Adipocyte (in vitro differentiated cells): ENCODE measurements around the gene YBX1.
"Not testable (repeated sequence)": the region's sequence is repeated elsewhere in the genome, so short reads cannot be mapped to it uniquely, and the experiment has no call there.

Experiments
- DNase-seq: peaks from one replicate; pipeline ENCODE4 v3.0.0-alpha.2; 2015; ENCODE audit warnings: low read depth
- H3K27me3 ChIP-seq: replicated peaks from 2 replicates; pipeline ENCODE4 v1.7.0; 2013; ENCODE audit warnings: mild to moderate bottlenecking, low read length, moderate library complexity; ENCODE audit not compliant: control insufficient read depth, insufficient read depth
- H3K36me3 ChIP-seq: 2 replicates; pipeline ENCODE4 v1.7.0; 2013; ENCODE audit warnings: low read length, mild to moderate bottlenecking, moderate library complexity; ENCODE audit not compliant: control insufficient read depth, insufficient read depth, severe bottlenecking
- H3K4me1 ChIP-seq: 2 replicates; pipeline ENCODE4 v1.7.0; 2013; ENCODE audit warnings: mild to moderate bottlenecking, low read length, moderate library complexity; ENCODE audit not compliant: control insufficient read depth, insufficient read depth
- H3K4me3 ChIP-seq: 2 replicates; pipeline ENCODE4 v1.7.0; 2013; ENCODE audit warnings: mild to moderate bottlenecking, low read length, moderate library complexity
- H3K9ac ChIP-seq: 2 replicates; pipeline ENCODE4 v1.7.0; 2013; ENCODE audit warnings: mild to moderate bottlenecking, low read length, moderate library complexity
- H3K9me3 ChIP-seq: 2 replicates; pipeline ENCODE4 v1.7.0; 2013; ENCODE audit warnings: mild to moderate bottlenecking, low read length, moderate library complexity; ENCODE audit not compliant: control insufficient read depth

Gene YBX1

DNA sequence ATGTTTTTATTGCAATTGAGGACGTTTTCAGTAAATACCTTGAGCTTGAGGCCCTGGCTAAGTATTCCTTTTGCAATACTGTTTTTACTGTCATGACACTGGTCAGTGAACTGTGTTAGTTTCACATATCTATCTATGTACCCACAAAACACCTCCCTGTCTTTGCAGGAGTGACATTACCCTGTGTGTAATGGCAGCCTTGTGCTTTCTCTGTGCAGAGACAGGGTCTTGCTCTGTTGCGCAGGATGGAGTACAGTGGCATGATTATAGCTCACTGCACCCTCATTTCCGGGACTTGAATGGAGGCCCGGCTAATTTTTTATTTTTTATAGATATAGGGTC, 8.9 kb downstream of the YBX1 start:
- Histone ChIP-seq H3K9ac (no peak overlapping the region), H3K9me3 (no peaks in the 10 kb centered on the region), H3K27me3 (no peaks in the 10 kb centered on the region), H3K4me3 (no peak overlapping the region), H3K4me1 (peaks cover 40% of the 10 kb centered on the region), H3K36me3 (peaks cover 54% of the 10 kb centered on the region)
- DNase-seq = no peak

DNA sequence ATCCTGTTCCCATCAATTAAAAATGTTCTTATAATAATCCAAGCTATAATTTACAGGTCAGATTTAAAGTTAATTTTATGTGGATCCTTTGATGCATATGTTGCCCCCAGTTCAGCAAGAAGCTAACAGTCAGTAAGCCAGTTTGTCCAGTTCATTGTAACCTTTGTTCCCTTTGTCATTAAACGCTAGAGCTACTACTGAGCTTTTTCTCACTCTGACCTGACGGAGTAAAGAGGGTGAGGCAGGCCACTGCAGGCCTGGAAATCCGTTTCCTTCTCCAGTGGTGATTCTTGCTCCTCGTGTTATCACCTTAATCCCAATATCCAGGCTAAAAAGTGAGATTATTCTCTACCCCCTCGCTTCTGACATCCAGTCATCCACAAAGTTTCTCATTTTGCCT, 10.2 kb downstream of the YBX1 start:
- DNase-seq = no peak

DNA sequence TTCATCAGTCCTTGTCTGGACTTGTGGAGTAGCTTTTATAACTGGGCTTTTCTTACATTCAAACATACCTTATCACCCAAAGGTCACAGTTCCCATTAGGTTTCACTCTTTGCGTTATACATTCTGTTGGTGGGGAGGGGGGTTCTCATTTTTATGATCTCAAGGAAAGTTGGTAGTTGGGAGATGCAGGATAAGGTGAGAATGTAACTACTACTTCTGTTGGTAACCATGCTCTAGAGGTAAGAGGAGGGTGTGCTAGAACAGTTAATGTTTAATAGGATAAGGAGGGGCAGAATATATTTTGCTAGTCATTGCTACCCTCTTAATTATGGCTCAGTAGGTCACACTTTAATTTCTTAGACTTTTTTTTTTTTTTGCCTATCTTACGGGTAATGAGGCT, 10.7 kb downstream of the YBX1 start:
- DNase-seq = no peak
- H3K4me3 ChIP-seq = no peak overlapping the region
- peaks cover 63% of the 10 kb centered on the region for H3K36me3 ChIP-seq

More for the DNA sequence above, 10.2 kb downstream of the YBX1 start:
- Histone ChIP-seq H3K4me1 (peaks cover 30% of the 10 kb centered on the region), H3K9me3 (no peaks in the 10 kb centered on the region), H3K4me3 (no peak overlapping the region), H3K9ac (no peak overlapping the region), H3K36me3 (peaks cover 63% of the 10 kb centered on the region), H3K27me3 (no peaks in the 10 kb centered on the region)

DNA sequence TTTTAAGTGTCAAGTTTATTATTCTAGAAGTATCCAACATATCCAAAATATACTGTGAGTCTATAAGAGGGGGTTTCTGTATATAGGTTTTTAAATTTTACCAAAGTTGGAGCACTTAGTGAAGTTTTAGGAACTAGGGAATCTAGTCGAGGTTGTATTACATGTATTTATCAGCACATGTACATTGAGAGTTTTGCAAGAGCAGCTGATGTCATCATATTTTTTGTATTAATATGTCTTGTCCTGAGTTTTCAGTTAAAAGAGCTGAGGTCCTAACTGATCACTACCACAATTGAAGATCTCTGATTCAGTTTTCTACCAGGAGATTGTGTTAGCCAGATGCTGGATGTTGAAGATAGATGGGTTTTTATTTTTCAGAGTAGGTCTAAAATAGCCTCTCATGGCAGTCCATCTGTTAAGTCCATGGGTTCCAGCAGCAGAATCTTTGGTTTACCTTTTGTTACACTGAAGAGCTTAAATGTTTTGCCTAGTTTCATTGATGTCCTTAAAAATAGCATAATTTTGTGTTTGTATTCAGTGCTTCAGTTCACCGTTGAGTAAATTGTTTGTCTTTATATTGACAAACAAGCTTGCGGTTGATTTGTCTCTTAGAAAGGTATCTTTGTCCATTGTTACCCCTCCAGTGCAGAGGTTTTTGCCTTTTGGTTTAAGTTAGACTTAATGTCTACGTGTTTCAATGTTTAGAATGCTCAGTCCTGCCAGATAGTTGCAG, 16.0 kb downstream of the YBX1 start:
- no peak overlapping the region for H3K9ac ChIP-seq
- peaks cover 97% of the 10 kb centered on the region for H3K36me3 ChIP-seq

More for the DNA sequence above, 10.7 kb downstream of the YBX1 start:
- Histone ChIP-seq H3K27me3 (no peaks in the 10 kb centered on the region), H3K4me1 (peaks cover 30% of the 10 kb centered on the region), H3K9ac (no peak overlapping the region), H3K9me3 (no peaks in the 10 kb centered on the region)

DNA sequence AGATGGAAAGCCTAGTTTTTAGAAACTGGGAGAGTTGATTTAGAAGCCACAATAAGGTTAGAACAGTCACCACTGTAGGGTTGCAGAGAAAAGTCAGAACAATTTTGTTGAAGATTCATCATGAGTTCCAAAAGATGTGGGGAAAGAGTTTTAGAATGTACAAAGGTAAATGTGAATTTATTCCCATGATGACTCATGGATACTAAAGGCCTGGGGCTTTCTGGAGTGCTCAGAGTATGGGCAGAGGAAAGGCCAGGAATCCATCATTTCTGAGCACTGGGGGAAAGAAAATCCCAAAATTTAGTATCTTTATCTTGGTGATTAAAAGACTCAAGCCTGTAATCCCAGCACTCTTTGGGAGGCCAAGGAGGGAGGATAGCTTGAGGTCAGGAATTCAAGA, 17.8 kb downstream of the YBX1 start:
- H3K4me3 ChIP-seq = no peak overlapping the region
- H3K36me3 ChIP-seq = peaks cover 96% of the 10 kb centered on the region
- no peaks in the 10 kb centered on the region for H3K9me3 ChIP-seq
- no peaks in the 10 kb centered on the region for H3K27me3 ChIP-seq
- DNase-seq = no peak
- no peak overlapping the region for H3K9ac ChIP-seq
- H3K4me1 ChIP-seq = peaks cover 11% of the 10 kb centered on the region

More for the DNA sequence above, 16.0 kb downstream of the YBX1 start:
- Histone ChIP-seq H3K4me3 (no peak overlapping the region), H3K9me3 (no peaks in the 10 kb centered on the region), H3K27me3 (no peaks in the 10 kb centered on the region), H3K4me1 (peaks cover 13% of the 10 kb centered on the region)
- no peak for DNase-seq

DNA sequence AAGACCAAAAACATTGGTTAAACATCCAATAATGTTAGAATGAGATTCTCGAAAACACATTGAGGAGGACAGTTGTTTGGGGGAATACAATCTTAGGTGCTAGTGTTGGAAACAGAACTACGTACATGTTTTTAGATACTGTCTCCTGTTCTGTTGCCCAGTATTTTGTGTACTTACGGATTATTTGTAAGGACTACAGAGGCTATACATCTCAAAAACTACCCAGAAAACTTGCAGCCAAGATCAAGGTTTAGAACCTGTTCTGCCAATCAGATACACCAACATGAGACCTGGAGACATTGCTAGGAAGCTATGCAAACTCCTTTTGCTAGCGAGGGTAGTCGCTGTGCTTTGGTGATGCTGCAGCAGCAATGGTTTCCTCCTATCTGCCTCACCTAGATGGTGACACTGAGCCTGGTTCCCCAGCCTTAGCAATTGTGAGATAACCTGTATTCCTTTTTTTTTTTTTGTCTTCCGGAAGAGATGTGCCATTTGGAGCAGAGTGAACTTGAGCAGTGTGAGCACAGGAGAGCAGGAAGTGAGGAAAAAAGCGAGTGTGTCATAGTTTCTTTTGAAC, 21.8 kb downstream of the YBX1 start:
- no peaks in the 10 kb centered on the region for H3K27me3 ChIP-seq
- peaks cover 70% of the 10 kb centered on the region for H3K36me3 ChIP-seq
- H3K9me3 ChIP-seq = no peaks in the 10 kb centered on the region
- H3K4me1 ChIP-seq = peaks cover 11% of the 10 kb centered on the region
- H3K9ac ChIP-seq = no peak overlapping the region
- H3K4me3 ChIP-seq = no peak overlapping the region
- no peak for DNase-seq

DNA sequence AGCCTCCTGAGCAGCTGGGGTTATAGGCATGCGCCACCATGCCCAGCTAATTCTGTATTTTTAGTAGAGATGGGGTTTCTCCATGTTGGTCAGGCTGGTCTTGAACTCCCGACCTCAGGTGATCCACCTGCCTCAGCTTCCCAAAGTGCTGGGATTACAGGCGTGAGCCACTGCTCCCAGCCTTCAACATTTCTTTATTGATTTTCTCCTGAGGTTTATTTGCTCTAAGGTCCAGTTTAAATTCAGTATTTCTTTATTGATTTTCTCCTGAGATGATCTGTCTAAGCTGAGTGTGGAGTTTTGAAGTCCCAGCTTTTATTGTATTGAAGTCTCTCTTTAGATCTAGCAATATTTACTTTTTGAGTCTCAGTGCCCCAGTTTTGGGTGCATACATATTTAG, 30.6 kb downstream of the YBX1 start:
- not testable (repeated sequence) for DNase-seq, H3K9me3 ChIP-seq, H3K9ac ChIP-seq, H3K36me3 ChIP-seq, H3K27me3 ChIP-seq, H3K4me3 ChIP-seq, H3K4me1 ChIP-seq

DNA sequence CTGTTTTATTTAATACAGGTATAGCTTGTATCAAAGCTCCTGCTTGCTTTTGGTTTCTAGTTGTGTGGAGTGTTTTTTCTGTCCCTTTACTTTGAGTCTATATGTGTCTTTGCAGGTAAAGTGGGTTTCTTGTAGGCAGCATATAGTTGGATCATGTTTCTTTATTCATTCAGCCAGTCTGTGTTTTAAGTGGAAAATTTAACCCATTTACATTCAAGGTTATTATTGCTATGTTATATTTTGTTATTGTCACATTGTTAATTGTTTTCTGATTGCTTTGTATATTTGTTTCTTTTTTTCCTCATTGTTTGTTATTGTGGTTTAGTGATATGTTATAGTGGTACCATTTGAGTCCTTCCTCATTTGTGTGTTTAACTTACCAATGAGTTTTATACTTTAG, 31.1 kb downstream of the YBX1 start:
- H3K4me3 ChIP-seq = no peak overlapping the region
- no peaks in the 10 kb centered on the region for H3K4me1 ChIP-seq
- H3K9ac ChIP-seq = no peak overlapping the region
- DNase-seq = no peak
- H3K36me3 ChIP-seq = no peaks in the 10 kb centered on the region
- no peaks in the 10 kb centered on the region for H3K9me3 ChIP-seq
- no peaks in the 10 kb centered on the region for H3K27me3 ChIP-seq

DNA sequence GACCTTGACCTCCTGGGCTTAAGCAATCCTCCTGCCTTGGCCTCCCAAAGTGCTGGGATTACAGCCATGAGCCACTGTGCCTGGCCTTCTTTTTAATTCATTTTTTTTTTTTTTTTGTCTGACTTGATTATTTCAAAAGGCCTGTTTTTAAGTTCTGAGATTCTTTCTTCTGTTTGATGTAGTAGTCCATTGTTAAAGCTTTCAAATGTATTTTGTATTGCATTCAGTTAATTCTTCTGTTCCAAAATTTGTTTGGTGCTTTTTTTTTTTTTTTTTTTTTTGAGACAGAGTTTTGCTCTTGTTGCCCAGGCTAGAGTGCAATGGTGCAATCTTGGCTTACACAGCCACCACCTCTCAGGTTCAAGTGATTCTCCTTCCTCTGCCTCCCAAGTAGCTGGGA, 32.2 kb downstream of the YBX1 start:
- not testable (repeated sequence) for H3K4me1 ChIP-seq, H3K4me3 ChIP-seq, DNase-seq, H3K36me3 ChIP-seq, H3K9me3 ChIP-seq, H3K9ac ChIP-seq, H3K27me3 ChIP-seq

DNA sequence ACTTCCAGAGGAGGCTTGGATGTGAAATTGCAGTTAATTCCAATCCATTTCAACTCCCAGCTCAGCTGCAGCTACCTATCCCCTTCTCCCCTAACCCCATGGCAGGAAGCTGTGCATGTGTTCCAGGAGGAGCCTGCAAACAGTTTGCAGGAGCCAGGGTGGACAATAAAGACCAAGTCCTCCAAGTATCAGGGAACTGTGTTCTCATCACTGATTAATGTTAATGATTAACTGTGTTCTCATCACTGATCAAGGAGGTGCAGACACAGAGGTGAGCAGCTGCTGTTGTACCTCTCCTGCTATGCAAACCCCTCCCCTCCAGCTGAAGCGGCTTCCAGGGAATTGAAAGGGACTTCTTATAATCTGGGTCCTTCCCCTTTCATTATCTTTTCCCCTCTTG, 38.6 kb downstream of the YBX1 start:
- Histone ChIP-seq H3K36me3 (no peaks in the 10 kb centered on the region), H3K9me3 (no peaks in the 10 kb centered on the region), H3K9ac (no peak overlapping the region), H3K27me3 (no peaks in the 10 kb centered on the region), H3K4me3 (no peak overlapping the region), H3K4me1 (no peaks in the 10 kb centered on the region)
- no peak for DNase-seq

DNA sequence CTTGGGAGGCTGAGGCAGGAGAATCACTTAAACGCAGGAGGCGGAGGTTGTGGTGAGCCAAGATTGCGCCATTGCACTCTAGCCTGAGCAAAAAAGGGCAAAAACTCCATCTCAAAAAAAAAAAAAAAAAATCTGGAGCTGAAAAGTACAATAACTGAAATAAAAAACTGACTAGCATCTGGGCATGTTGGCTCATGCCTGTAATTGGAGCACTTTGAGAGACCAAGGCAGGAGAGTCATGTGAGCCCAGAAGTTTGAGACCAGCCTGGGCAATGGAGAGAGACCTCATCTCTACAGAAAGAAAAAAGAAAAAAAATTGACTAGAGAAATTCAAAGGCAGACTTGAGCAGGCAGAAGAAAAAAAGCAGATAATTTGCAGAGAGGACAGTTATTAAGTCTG, 39.7 kb downstream of the YBX1 start:
- H3K4me3 ChIP-seq = no peak overlapping the region
- no peaks in the 10 kb centered on the region for H3K9me3 ChIP-seq
- DNase-seq = no peak
- H3K27me3 ChIP-seq = no peaks in the 10 kb centered on the region
- H3K36me3 ChIP-seq = no peaks in the 10 kb centered on the region
- no peak overlapping the region for H3K9ac ChIP-seq
- no peaks in the 10 kb centered on the region for H3K4me1 ChIP-seq

DNA sequence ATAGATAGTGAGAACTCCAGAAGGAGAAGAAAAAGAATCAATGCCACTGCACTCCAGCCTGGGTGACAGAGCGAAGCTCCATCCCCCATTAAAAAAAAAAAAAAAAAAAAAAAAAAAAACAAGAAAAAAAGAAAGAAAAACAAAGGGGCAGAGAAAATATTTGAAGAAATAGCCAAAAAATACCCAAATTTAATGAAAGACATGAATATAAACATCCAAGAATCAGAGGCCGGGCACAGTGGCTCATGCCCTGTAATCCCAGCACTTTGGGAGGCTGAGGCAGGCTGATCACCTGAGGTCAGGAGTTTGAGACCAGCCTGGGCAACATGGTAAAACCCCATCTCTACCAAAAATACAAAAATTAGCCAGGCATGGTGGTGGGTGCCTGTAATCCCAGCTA, 40.2 kb downstream of the YBX1 start:
- not testable (repeated sequence) for H3K27me3 ChIP-seq, DNase-seq, H3K9ac ChIP-seq, H3K4me3 ChIP-seq, H3K36me3 ChIP-seq, H3K9me3 ChIP-seq, H3K4me1 ChIP-seq
